Muscle of leg (tissue), 11 donors: Measurements from ENCODE around the gene RNF121. TPM values are rescaled to one million over a fixed set of nuclear protein-coding genes. Genes with fewer than 3 reads are reported as not detected.
"Not testable (repeated sequence)": the region's sequence is repeated elsewhere in the genome, so short reads cannot be mapped to it uniquely, and the experiment has no call there.

ENCODE experiments used
- DNase-seq: peaks from one replicate; pipeline ENCODE4 v3.0.0; 2013
- H3K27ac ChIP-seq: one replicate; pipeline ENCODE4 v1.5.1; 2013; ENCODE audit warnings: mild to moderate bottlenecking, low read length, control low read depth
- H3K27me3 ChIP-seq: one replicate; pipeline ENCODE4 v1.6.1; 2013; ENCODE audit warnings: low read length; ENCODE audit not compliant: control insufficient read depth, insufficient read depth
- H3K36me3 ChIP-seq: one replicate; pipeline ENCODE4 v1.6.1; 2013; ENCODE audit warnings: low read length; ENCODE audit not compliant: control insufficient read depth, insufficient read depth
- H3K4me1 ChIP-seq: one replicate; pipeline ENCODE4 v1.6.1; 2013; ENCODE audit warnings: low read length; ENCODE audit not compliant: control insufficient read depth, insufficient read depth
- H3K4me3 ChIP-seq: one replicate; pipeline ENCODE4 v1.5.1; 2013; ENCODE audit warnings: low read length, control low read depth
- H3K9me3 ChIP-seq: replicated peaks from 2 replicates; pipeline ENCODE4 v1.6.1; 2013; ENCODE audit warnings: low read depth, low read length; ENCODE audit not compliant: control insufficient read depth
- WGBS: methylation state at CpG from one replicate; pipeline ENCODE4 v1.1.5; 2013; ENCODE audit warnings: missing lambda C conversion rate; ENCODE audit not compliant: insufficient coverage; 5-methylcytosine and 5-hydroxymethylcytosine counted together
- polyA plus RNA-seq, 8 donors: library from polyadenylated mRNA; unstranded; fragments of 120-200 nt; gene quantifications; one replicate each; pipeline versions ENCODE4 v1.2.1 to v1.2.3, GENCODE V29; 2013; ENCODE audit warnings: inconsistent platforms in 1 of 8, low replicate concordance in 1 of 8; ENCODE audit not compliant: insufficient read length in 8 of 8, insufficient read depth in 1 of 8
- total RNA-seq: library from RNA; stranded (reverse); fragments of 120-200 nt; gene quantifications from one replicate; pipeline ENCODE4 v1.2.4, GENCODE V29; 2013

RNF121 gene
- total and polyA plus RNA-seq, 9 donors, result 24.1 to 35.7 (median 32.4) TPM

DNA sequence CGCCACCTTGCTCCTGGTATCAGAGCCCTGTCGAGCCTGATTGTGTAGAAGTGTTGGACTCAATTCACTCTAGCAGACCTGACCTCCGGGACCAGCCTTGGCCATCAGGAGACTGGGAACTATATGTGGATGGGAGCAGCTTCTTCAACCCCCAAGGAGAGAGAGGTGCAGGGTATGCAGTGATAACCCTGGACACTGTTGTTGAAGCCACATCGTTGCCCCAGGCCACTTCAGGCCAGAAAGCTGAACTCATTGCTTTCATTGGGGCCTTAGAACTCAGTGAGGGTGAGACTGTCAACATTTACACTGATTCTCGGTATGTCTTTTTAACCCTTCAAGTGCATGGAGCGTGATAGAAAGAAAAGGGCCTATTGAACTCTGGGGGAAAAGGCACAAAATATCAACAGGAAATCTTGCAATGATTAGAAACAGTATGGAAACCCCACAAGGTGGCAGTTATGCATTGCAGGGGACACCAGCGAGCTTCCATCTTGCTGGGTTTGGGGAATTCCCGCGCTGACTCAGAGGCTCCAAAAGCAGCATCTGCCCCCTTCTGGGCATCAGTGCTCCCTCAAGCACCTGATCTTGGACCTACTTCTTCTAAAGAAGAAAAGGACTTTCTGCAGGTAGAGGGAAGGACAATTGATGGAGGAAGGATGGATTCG lies 17.4 kb upstream of the RNF121 start:
- not testable (repeated sequence) for H3K9me3 ChIP-seq, H3K4me3 ChIP-seq, DNase-seq, H3K27me3 ChIP-seq, H3K27ac ChIP-seq, H3K4me1 ChIP-seq
- WGBS, result 96% methylated on average over 4 of the region's 10 CpGs
- peaks cover 12% of the 10 kb centered on the region for H3K36me3 ChIP-seq

DNA sequence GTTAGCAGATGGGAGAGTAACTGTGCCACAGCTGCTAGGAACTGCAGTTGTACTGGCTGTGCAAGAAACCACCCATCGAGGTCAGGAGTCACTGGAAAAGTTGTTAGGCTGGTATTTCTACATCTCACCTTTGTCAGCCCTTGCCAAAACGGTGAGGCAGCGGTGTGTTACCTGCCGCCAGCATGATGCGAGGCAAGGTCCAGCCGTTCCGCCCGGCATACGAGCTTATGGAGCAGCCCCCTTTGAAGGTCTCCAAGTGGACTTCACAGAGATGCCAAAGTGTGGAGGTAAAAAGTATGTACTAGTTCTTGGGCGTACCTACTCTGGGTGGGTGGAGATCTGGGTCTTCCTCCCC lies 16.9 kb upstream of the RNF121 start:
- WGBS, result 90% methylated on average over 9 of the region's 10 CpGs

DNA sequence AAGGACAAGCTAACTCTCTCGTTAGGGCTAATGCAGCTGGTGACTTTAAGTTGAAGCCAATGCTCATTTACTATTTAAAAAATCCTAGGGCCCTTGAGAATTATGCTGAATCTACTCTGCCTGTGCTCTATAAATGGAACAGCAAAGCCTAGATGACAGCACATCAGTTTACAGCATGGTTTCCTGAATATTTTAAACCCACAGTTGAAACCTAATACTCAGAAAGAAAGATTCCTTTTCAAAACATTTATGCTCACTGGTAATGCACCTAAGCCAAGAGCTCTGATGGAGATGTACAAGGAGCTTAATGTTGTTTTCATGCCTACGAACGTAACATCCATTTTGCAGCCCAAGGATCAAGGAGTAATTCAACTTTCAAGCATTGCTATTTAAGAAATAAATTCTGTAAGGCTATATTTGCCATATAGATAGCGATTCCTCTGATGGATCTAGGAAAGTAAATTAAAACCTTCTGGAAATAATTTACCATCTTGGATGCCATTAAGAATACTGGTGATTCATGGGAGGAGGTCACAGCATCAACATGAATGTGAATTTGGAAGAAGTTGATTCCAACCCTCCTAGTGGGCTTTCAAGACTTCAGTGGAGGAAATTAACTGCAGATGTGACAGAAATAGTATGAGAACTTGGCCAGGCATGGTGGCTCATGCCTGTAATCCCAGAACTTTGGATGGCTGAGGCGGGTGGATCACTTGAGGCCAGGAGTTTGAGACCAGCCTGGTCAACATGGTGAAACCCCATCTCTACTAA lies 14.9 kb upstream of the RNF121 start:
- H3K36me3 ChIP-seq, result peaks cover 25% of the 10 kb centered on the region
- no CpG with 5 or more reads among the region's 5 CpGs for WGBS
- H3K4me3 ChIP-seq, result no peak overlapping the region
- no peak for DNase-seq
- H3K9me3 ChIP-seq, result no peaks in the 10 kb centered on the region
- no peaks in the 10 kb centered on the region for H3K27me3 ChIP-seq
- H3K27ac ChIP-seq, result no peak overlapping the region
- H3K4me1 ChIP-seq, result no peaks in the 10 kb centered on the region

More for the DNA sequence above, 16.9 kb upstream of the RNF121 start:
- not testable (repeated sequence) for H3K27me3 ChIP-seq, H3K27ac ChIP-seq, H3K4me1 ChIP-seq, H3K4me3 ChIP-seq, DNase-seq, H3K9me3 ChIP-seq
- H3K36me3 ChIP-seq, result peaks cover 13% of the 10 kb centered on the region

DNA sequence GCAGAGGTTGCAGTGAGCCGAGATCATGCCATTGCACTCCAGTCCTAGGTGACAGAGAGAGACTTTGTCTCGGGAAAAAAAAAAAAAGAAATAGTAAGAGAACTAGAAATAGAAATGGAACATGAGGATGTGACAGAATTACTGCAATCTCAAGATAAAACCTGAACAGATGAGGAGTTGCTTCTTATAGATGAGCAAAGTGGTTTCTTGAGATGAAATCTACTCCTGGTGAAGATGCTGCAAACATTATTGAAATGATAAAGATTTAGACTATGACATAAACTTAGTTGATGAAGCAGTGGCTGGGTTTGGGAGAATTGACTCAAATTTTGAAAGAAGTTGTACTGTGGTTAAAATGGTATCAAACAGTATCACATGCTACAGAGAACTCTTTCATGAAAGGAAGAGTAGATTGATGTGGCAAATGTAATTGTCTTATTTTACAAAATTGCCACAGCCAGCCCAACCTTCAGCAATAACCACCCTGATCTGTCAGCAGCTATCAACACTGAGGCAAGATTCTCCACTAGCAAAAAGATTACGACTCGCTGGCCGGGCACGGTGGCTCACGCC lies 14.1 kb upstream of the RNF121 start:
- H3K4me1 ChIP-seq, result no peaks in the 10 kb centered on the region
- no peak overlapping the region for H3K4me3 ChIP-seq
- H3K27me3 ChIP-seq, result no peaks in the 10 kb centered on the region
- DNase-seq, result no peak
- peaks cover 25% of the 10 kb centered on the region for H3K36me3 ChIP-seq
- no peak overlapping the region for H3K27ac ChIP-seq
- H3K9me3 ChIP-seq, result no peaks in the 10 kb centered on the region
- WGBS, result 86% methylated on average over 2 of the region's 7 CpGs

DNA sequence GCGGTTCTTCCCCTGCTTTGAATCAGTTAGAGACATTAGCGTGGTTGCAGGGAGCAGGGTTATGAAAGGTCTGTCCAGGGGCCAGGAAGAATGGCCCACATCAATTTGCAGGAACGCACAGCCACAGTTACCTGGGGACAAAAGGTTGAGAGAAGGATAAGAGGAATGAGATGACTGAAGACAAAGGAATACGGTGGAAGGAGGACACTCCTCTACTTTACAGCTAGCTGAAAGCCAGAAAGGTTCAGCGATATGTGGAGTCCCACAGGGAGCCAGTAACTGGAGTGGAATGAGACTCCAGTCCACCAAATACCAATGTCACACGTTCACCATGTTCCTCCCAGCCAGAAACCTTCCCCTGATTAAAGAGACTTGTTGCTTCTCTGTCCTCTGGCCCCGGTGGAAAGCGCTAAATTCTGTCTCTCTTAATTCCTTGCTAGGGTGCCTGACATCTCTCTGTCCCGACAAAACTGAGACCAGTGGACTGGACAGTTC lies 11.2 kb upstream of the RNF121 start:
- no peak for DNase-seq
- no peaks in the 10 kb centered on the region for H3K27me3 ChIP-seq
- no peak overlapping the region for H3K4me3 ChIP-seq
- H3K4me1 ChIP-seq, result no peaks in the 10 kb centered on the region
- H3K9me3 ChIP-seq, result no peaks in the 10 kb centered on the region
- no peak overlapping the region for H3K27ac ChIP-seq
- peaks cover 26% of the 10 kb centered on the region for H3K36me3 ChIP-seq
- WGBS, result 87% methylated on average over 7 of the region's 9 CpGs

DNA sequence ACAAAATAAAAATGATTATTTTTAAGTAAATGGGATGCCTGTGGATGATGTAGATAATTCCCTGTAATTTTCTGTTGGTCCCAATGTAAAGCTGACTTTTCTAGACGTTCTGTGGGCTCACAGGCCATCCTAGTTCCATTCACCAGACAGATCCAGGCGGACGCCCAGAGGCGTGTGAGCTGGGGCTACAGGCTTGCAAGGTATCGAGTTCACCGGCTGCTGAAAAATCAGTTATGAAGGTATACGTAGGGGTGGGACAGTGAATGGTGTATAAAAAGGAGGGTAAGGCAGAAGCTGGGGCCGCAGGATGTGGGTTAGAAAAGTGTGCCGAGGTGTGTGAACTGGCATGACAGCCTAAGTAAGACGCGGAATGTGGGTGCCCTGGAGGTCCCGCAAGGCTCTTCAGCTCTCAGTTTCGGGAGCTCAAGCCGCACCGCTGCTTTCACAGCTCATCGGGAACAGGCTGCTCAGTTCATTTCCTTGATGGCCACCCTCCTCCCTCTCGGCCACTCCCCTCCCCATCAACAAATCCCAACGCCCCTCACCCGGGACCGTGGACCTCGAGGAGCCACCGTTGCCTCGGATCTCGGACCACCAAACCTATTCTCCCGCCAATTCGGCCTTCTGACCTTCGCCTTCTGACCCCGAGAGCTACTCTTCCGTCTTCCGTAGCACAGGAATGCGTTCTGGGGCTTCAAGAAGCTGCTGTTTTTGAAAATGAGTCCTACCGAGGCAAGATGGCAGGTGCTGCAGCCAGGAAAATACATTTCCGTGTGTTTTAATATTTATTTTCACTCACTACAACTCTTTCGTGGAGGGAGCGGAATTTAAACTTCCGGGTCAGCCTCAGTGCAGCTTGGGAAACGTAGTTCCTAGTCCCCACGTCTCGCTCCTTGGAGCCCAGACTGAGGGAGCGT lies 768 bp upstream of the RNF121 start, which contains the start of gene XNDC1N:
Gene XNDC1N (minus strand): TSS at position 775 of the 917 bp plus-strand sequence. CDS start 5,241 bp downstream, outside the sequence.
- peak within 1 kb of the TSS; percentile 97 for H3K4me3 ChIP-seq
- H3K9me3 ChIP-seq, result no peaks in the 10 kb centered on the region
- peak; percentile 97 for DNase-seq
- H3K4me1 ChIP-seq, result peaks cover 14% of the 10 kb centered on the region
- WGBS, result 0% methylated on average over 22 of the region's 40 CpGs
- peaks cover 6% of the 10 kb centered on the region for H3K36me3 ChIP-seq
- H3K27ac ChIP-seq, result peak within 1 kb of the TSS; percentile 94
- H3K27me3 ChIP-seq, result no peaks in the 10 kb centered on the region

DNA sequence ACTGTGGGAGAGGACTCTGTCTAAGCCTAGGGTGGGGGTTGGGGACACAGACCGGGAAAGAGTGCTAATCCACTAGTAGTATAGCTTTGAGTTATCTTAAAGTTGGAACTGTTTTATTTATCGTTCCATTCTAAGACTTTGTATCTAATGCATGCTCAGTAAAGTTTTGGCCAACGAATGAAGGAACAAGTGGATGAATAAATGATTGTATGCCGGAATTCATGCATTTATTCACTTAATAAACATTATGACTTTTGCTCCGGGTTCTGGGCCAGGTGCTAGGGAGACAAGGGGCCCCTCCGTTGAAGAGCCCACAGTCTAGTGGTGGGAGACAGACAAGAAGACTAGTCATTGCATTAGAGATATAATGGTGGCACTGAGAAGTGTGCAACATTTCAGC lies 645 bp downstream of the RNF121 start:
- peaks cover 14% of the 10 kb centered on the region for H3K4me1 ChIP-seq
- peak overlapping the region; percentile 97 for H3K4me3 ChIP-seq
- H3K9me3 ChIP-seq, result no peaks in the 10 kb centered on the region
- peaks cover 6% of the 10 kb centered on the region for H3K36me3 ChIP-seq
- H3K27ac ChIP-seq, result peak overlapping the region; percentile 67
- no peak for DNase-seq
- WGBS, result 0% methylated on average over 1 of the region's 6 CpGs
- no peaks in the 10 kb centered on the region for H3K27me3 ChIP-seq

DNA sequence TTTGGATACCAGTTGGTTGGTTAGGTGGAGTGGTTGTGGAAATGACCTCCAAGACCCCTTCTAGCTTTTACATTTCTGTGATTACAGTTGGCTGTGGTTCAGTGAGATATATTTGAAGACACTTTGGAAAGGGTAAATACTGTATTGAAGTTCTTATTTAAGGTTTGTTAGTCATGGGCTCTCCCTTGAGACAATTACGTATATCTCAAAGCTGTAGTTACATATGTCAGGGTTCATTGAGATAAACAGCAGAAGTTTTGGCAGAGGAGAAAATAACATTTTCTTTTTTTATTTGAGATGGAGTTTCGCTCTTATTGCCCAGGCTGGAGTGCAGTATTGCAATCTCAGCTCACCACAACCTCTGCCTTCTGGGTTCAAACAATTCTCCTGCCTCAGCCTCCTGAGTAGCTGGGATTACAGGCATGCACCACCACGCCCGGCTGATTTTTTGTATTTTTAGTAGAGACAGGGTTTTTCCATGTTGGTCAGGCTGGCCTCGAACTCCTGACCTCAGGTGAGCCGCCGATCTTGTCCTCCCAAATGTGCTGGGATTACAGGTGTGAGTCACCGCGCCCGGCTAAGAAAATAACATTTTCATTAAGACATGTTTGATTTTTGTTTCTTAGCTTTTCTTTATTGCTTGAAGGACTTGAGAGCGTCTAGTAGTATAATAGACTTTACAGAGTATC lies 1.9 kb downstream of the RNF121 start:
- no peak overlapping the region for H3K27ac ChIP-seq
- 94% methylated on average over 3 of the region's 11 CpGs for WGBS
- H3K4me1 ChIP-seq, result peaks cover 14% of the 10 kb centered on the region
- H3K36me3 ChIP-seq, result peaks cover 4% of the 10 kb centered on the region
- no peak for DNase-seq
- H3K4me3 ChIP-seq, result no peak overlapping the region
- no peaks in the 10 kb centered on the region for H3K27me3 ChIP-seq
- H3K9me3 ChIP-seq, result no peaks in the 10 kb centered on the region

DNA sequence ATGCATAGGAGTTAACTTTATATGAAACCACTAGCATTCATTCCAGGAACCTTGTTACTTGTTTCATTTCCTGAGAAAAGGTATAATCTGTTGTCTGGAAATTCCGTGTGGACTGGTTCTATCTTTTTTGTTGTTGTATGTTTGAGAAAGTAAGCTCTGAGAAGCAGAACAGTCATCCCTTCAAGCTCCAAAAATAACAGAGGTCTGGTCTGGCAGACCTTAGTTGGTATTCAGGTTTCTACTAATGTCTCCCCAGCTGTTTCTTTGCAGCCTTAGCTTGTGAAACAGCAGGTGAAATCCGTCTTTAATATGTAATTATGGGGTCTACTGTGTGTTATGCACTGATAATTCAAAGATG lies 2.4 kb downstream of the RNF121 start:
- DNase-seq, result no peak
- Histone ChIP-seq H3K27ac (no peak overlapping the region), H3K36me3 (no peaks in the 10 kb centered on the region), H3K4me1 (peaks cover 14% of the 10 kb centered on the region), H3K27me3 (no peaks in the 10 kb centered on the region), H3K4me3 (no peak overlapping the region), H3K9me3 (no peaks in the 10 kb centered on the region)
- WGBS, result 100% methylated on average over 1 of the region's 2 CpGs
